GM23248 (cell line): ENCODE data around the gene SPTB.

Source experiments
- EZH2 ChIP-seq: fragments of 200-600 bp; sonication (generic); IDR thresholded peaks from 2 replicates; pipeline ENCODE4 v1.6.1; 2018; ENCODE audit warnings: antibody characterized with exemption, mild to moderate bottlenecking; ENCODE audit not compliant: insufficient read depth, poor library complexity, severe bottlenecking
- EZH2phosphoT487 ChIP-seq: fragments of 200-600 bp; sonication (generic); IDR thresholded peaks from 2 replicates; pipeline ENCODE4 v1.6.1; 2018; ENCODE audit warnings: antibody characterized with exemption, moderate library complexity, mild to moderate bottlenecking, low read depth; ENCODE audit not compliant: insufficient read depth

GRCh38 chr14:64826333-64826732 is 53.4 kb downstream of the SPTB start:
- TF ChIP-seq EZH2 (no peak), EZH2phosphoT487 (no peak)
